AG04450 (cell line): ENCODE data around the gene HK2. TPM values are rescaled to one million over a fixed set of nuclear protein-coding genes. Genes with fewer than 3 reads are reported as not detected.

Source experiments
- CTCF ChIA-PET: fragments of 300-600, 350-600 bp; formaldehyde crosslinking; extraction: SDS; loops from one replicate; lab custom pipeline; 2022; ENCODE audit warnings: antibody characterized with exemption, inconsistent platforms; lab: Charles Lee
- POLR2A ChIA-PET: fragments of 350-600 bp; formaldehyde crosslinking; extraction: SDS; loops from one replicate; lab custom pipeline; 2021; ENCODE audit warnings: antibody characterized with exemption, inconsistent platforms; lab: Yijun Ruan, JAX
- DNase-seq: peaks from one replicate; pipeline ENCODE4 v3.0.0-alpha.2; 2011; ENCODE audit warnings: low read depth, low spot score
- H3K27ac ChIP-seq: one replicate; pipeline ENCODE4 v1.5.1; 2012; ENCODE audit warnings: low read depth, low read length, control low read depth
- H3K27me3 ChIP-seq: one replicate; pipeline ENCODE4 v1.6.0; 2012; ENCODE audit warnings: low read length; ENCODE audit not compliant: control insufficient read depth, insufficient read depth
- H3K4me3 ChIP-seq: 2 replicates; pipeline ENCODE4 v1.5.1; 2011; ENCODE audit warnings: mild to moderate bottlenecking, low read depth, low read length, control low read depth
- H3K9me3 ChIP-seq: 2 replicates; pipeline ENCODE4 v1.5.1; 2012; ENCODE audit warnings: low read length; ENCODE audit not compliant: control insufficient read depth, insufficient read depth
- CTCF ChIP-seq: IDR thresholded peaks from 2 replicates; pipeline ENCODE4 v1.5.1; 2011; ENCODE audit warnings: low read depth, low read length, control low read depth, inconsistent platforms
- polyA plus RNA-seq: library from polyadenylated mRNA; depleted of rRNA; stranded (reverse); fragments of >200 nt; gene quantifications from 2 replicates; pipeline ENCODE4 v1.2.3, GENCODE V29; 2011

The HK2 gene
- polyA plus RNA-seq, 1 experiment, result 12.5 TPM

- Histone ChIP-seq H3K27me3 (no peaks in the 10 kb centered on the region), H3K4me3 (no peak overlapping the region), H3K9me3 (no peaks in the 10 kb centered on the region), H3K27ac (no peak overlapping the region)
- no peak for TF ChIP-seq CTCF
- no peak for DNase-seq
- ChIA-PET POLR2A (no interaction called here), CTCF (interaction anchor here (1.0 kb wide), 1 partner anchor 35 kb away, joined by 3 read pairs; no protein-coding TSS in a partner anchor)
Observed at GRCh38 chr2:74872389-74872836, 38.5 kb downstream of the HK2 start.

- Histone ChIP-seq H3K27me3 (no peaks in the 10 kb centered on the region), H3K4me3 (no peak overlapping the region), H3K27ac (no peak overlapping the region), H3K9me3 (no peaks in the 10 kb centered on the region)
- POLR2A ChIA-PET, result no interaction called here
- no peak for DNase-seq
- CTCF ChIA-PET, result interaction anchor here (0.9 to 6.3 kb wide), 4 partner anchors 109 to 184 kb away, joined by 3 to 148 read pairs (median 56); no protein-coding TSS in a partner anchor
- no peak for TF ChIP-seq CTCF
Observed at GRCh38 chr2:74873012-74873665, 39.2 kb downstream of the HK2 start.

GRCh38 chr2:74873678-74874640 is 40.0 kb downstream of the HK2 start:
- H3K27ac ChIP-seq, result no peak overlapping the region
- no peaks in the 10 kb centered on the region for H3K9me3 ChIP-seq
- no peak for DNase-seq
- no peak overlapping the region for H3K4me3 ChIP-seq
- CTCF ChIA-PET, result interaction anchor here (0.6 to 6.3 kb wide), 9 partner anchors 37 to 302 kb away, joined by 3 to 148 read pairs (median 4); no protein-coding TSS in a partner anchor
- POLR2A ChIA-PET, result interaction anchor here (0.8 kb wide), 1 partner anchor 183 kb away, joined by 3 read pairs; no protein-coding TSS in a partner anchor
- H3K27me3 ChIP-seq, result no peaks in the 10 kb centered on the region
- TF ChIP-seq CTCF, result no peak

- ChIA-PET POLR2A (interaction anchor here (0.9 kb wide), 1 partner anchor 42 kb away, joined by 5 read pairs; no protein-coding TSS in a partner anchor), CTCF (interaction anchor here (0.5 to 6.3 kb wide), 60 partner anchors 9 to 684 kb away, joined by 3 to 148 read pairs (median 4); partner anchors contain the start of genes HK2 and LOXL3)
- no peaks in the 10 kb centered on the region for H3K27me3 ChIP-seq
- H3K27ac ChIP-seq, result no peak overlapping the region
- TF ChIP-seq CTCF, result peak; percentile 62
- DNase-seq, result no peak
- H3K9me3 ChIP-seq, result no peaks in the 10 kb centered on the region
- no peak overlapping the region for H3K4me3 ChIP-seq
Observed at GRCh38 chr2:74876081-74876886, 42.4 kb downstream of the HK2 start.
